ENCODE measurements around the gene SMAD6. TPM values are rescaled to one million over a fixed set of nuclear protein-coding genes. Genes with fewer than 3 reads are reported as not detected.
A peak's percentile ranks its signal among the peaks of the same experiment; 100 is the strongest.

Gene SMAD6
- polyA plus RNA-seq, 4 donors = 13.8 to 50.2 (median 26.8) TPM

DNA sequence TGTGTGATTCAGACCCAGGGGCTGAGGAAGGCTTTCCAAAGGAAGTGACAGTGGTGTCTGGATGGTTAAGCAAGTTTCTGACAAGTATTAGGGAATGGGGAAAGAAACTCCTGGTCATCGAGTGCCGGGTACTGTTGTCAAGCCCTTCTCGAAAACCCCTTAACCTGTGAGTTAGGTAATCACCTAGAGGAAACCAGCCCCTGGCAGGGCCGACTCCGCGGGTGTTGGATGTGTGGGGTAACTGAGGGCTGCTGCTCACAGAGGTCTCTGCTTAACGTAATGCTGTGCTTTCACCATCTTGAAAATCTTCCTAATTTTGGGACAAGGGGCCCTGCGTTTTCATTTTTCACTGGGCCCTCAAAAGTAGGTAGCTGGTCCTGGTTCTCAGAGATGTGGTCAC lies 67.0 kb downstream of the SMAD6 start:
- no peak for DNase-seq (ENCODE audit: low read depth in 4 of 4, low spot score in 3 of 4)

DNA sequence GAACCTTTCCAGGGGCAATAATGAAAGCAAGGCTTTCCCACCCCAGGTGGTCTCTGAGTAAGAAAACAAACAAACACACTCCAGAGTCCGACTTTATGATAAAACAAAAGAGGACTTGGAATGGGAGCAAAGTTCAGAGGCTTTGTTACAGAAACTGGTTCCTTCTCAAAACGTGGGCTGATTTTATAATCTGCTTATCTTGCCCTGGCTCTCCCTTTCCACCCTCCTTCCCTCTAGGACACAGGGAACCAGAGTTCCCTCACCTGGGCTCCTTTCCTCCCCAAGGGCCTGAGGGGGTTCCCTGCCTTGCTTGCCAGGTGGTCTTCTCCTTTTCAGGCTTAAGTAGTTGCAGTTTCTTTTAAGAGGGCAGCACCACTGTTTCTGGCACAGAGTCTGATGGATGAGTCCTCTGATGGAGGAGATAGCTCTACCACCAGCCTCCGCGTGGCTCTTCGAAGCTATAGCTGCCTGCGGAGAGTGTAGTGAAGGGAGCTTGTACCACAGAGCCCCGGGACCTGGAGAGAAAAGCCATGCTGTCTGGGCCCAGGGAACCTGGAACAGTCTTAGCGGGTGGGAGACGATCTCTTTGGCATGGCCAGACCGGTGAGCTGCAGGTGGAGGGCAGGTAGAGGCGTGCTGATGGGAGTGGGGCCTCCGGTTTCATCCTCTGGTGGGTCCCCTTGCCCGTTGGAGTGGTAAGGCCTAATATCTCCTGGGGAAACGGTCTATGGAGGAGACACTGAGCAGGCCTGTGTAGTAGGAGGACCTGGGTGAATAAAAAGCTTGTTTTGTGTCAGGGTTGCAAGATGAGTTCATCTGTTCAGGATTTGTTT lies 68.7 kb downstream of the SMAD6 start:
- no peak for DNase-seq (ENCODE audit: low read depth in 4 of 4, low spot score in 3 of 4)

DNA sequence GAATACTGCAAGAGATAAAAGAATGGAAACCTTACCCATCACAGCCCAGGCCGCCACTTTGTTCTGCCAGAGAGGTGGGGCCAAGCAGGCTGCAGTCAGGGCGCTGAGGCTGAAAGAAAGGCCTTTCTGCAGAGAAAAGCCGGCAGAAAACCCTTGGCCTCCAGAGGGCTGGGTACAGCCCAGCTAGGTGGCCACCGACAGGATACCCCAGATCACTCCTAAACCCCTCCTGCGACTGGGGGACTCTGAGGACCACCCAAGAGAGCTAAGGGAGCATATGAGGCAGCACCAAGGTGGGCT lies 69.3 kb downstream of the SMAD6 start:
- DNase-seq (ENCODE audit: low read depth in 4 of 4, low spot score in 3 of 4) = no peak

DNA sequence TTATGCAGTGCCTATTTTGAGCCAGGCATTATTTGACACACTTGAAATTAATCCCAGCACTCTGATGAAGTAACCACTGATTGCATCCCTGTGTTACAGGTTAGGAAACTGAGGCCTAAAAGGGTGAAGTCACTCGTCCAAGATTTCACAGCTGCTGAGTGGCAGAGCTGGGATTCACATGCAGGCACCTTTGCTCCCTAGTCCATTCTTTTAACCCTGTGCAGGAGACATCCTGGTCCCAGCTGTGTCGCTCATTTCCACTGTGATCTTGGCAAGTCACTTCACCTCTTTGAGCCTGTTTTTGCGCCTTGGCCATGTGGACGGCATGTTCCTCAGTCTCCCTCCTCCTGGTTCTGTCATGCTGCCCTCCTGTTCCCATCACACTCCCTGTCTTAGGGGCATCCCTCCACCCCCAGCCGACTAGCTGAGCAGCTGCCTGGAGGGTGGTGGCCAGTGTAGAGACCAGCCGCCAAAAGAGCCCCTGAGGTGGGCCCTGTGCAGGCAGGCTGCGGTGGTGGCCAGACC lies 70.6 kb downstream of the SMAD6 start:
- no peak for DNase-seq (ENCODE audit: low read depth in 4 of 4, low spot score in 3 of 4)

DNA sequence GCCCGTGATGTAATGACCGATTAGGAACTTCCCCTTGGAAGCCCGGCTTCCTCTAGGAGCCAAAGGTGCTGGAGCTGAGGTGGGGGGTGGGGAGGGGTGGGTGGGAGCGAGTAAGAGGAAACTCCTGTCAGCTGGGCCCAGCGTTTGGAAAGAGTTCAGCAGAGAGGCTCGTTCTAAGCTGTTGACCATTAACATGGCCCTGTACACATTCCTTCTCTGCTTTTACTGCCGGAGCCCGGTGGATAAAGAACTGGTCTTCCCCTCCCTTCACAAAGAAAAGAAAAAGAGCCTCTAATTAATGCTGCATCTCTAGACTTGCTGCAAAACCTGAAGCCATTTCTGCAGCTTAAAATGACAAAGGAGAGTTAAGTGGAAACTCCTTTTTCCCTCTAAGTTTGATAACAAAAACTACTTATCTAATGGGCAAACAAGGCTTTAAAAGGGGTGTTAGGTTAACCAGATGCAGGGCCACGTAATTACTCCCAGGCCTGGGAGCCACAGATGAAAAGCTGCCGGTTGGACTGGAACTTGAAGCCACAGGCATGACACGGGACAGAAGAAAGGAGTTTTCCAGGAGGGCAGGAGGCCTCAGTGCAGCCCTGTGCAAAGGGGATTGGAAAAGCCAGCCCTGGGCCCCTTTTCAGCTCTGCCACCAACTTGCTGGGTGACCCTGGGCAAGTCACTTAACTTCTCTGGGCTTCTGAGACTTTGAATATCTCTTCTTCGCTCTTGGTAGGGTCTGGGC lies 71.3 kb downstream of the SMAD6 start:
- peak in 3 of 4 donors; percentile 71 to 78 (median 77) for DNase-seq (ENCODE audit: low read depth in 4 of 4, low spot score in 3 of 4)

DNA sequence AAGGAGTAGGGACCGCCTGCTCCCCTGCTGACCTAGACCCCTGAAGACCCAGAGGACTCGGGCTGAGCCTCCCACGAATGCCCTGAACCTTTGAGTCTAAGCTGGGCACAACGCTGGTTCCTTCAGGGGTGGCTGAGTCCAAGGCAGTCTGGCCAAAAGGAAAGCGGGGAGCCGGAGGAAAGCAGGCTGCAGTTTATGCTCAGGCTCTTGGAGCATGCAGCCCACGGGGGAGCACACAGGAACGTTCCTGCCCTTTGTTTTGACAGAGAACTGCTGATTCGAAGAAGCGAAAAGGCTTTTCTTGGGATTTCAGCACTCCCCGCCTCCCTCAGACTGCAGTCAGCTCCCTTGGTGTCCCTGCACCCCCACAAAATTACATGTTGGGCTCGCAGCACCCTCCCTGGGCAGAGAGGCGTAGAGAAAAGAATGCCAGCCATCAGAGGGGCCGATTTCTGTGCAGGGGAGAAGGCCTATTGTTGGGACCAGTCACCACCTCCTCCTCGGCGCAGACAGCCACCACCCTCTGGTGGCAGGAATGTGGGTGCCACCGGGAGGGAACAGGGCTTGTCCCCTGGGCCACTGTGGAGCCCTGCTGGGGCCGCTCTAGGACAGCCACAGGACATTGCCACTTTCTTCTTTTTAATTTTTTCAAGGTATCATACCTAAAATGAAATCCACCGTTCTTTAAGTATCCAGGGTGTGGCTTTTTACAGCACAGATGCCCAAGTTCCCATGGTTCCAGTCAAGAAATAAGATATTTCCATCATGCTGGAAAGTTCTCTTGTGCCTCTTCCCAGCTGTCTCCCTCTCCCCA lies 72.2 kb downstream of the SMAD6 start:
- DNase-seq (ENCODE audit: low read depth in 4 of 4, low spot score in 3 of 4) = peak; percentile 78 to 85 (median 80)

DNA sequence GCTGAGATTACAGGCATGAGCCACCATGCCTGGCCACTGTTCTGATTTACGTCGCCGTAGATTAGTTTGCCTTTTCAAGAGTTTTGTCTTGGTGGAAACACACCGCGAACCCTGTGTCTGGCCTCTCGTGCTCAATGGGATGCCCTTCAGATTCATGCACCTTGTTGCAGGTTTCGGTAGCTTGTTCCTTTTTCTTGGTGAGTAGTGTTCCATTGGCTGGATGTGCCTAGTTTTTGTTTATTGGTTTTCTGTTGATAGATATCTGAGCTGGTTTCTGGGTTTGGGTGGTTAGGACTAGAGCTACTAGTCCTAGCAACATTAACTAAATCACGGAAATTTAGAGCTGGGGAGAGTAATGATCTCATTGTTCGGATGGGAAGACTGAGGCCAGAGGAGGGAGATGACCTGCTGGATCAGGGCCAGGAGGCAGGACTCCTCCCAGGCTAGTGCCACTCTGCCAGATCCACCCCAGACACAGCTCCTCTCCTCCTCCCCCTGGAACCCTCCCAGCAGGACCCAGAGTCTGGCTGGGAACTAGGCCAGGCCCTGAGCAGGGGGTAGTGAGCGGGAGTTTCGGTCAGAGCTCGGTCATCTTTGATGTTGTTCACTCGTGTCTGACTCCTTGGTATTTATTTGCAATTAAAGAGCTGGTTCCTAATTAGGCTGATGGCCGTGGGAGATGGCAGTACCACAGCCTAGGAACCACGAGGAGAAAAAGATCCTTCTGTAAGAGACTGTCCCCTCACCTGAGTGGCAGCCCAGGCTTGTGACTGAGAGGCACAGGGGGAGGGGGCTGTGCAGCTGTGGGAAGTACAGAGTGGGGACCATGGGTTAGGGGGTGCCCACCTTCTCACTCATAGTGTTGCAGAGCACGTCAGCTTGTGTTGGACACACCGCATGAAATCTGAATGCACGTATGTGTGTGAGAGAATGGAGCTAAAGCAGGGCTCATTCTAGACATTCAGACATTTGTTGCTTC lies 73.4 kb downstream of the SMAD6 start:
- no peak for DNase-seq (ENCODE audit: low read depth in 4 of 4, low spot score in 3 of 4)

DNA sequence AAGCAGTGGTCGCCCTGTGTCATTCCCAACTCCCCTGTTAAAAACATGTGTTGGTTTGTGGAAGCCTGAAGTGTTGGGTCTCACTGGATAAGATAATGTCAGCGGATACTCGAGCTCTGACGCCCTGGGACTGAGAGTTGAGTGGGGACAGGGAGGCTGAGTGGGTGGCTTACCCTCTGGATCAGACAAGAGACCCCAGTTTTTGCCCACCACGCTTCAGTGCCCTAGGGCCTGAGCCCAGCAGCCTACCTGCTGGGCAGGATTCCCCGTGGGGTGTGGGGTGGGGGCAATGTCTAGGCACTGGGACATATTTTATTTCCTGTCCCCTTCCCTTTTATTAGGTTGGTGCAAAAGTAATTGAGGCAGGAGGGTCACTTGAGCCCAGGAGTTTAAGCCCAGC lies 75.0 kb downstream of the SMAD6 start:
- no peak for DNase-seq (ENCODE audit: low read depth in 4 of 4, low spot score in 3 of 4)

DNA sequence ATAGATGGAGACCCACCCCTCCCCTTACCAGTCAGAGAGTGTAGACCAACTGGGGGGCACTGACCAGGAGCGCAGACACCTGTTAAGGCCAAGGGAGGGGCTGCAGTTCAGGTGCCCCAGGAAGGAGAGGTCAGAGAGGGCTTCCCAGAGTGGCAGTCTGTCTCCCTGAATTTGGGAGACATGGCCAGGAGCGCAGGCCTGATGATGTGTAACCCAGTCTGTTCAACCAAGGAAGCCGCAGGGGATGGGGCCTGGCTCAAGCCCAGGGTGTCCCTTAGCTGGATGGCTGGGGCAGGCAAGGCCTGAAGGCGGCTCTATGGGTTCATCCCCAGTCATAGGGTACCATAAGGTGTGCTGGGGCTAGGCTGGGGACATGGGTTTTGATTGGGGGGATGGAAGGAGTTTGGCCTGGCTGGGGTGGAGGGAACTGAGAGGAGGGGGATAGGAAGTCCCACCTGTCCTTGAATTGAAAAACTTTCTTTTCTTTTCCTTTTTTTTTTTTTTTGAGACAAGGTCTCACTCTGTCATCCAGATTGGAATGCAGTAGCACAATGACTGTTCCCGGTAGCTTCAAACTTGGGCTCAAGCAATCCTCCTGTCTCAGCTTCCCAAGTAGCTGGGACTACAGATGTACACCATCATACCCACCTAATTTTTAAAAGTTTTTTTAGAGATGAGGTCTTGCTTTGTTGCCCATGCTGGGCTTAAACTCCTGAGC lies 75.7 kb downstream of the SMAD6 start:
- no peak for DNase-seq (ENCODE audit: low read depth in 4 of 4, low spot score in 3 of 4)

DNA sequence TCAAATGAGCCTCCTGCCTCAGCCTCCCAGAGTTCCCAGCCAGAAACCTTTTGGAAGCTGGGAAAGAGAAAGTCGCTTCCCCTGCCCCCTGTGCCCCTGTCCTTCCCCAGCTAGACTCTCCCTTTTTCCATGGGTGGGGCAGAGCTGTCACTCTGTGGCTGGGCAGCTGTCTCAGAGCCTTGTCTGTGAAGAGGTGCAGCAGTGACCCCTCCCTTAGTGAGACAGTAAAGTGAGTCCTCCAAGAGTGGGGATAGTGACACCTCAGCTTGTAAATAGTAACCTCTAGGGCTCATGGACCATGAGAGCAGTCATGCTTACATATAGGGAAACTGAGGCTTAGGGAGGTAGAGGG lies 76.3 kb downstream of the SMAD6 start:
- DNase-seq (ENCODE audit: low read depth in 4 of 4, low spot score in 3 of 4) = no peak

DNA sequence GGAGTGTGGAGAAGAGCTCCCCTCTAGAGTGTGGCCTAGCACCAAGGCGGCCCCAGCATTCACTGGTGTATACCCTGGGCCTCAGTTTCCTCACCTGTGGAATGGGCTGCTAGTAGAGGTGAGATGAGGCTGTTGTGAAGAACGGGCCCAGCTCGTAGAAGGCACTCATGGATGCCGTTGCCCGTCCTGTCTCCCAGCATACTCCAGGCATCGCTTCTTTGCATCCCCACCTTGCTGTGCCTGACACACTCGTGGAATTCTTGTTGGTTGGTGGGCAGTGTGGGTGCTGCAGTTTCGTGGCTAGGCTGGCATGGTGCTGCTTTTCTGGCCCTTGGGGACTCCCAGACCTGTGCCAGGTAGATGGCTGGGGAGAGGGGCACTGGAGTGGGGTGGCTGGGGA lies 76.7 kb downstream of the SMAD6 start:
- DNase-seq (ENCODE audit: low read depth in 4 of 4, low spot score in 3 of 4) = no peak

DNA sequence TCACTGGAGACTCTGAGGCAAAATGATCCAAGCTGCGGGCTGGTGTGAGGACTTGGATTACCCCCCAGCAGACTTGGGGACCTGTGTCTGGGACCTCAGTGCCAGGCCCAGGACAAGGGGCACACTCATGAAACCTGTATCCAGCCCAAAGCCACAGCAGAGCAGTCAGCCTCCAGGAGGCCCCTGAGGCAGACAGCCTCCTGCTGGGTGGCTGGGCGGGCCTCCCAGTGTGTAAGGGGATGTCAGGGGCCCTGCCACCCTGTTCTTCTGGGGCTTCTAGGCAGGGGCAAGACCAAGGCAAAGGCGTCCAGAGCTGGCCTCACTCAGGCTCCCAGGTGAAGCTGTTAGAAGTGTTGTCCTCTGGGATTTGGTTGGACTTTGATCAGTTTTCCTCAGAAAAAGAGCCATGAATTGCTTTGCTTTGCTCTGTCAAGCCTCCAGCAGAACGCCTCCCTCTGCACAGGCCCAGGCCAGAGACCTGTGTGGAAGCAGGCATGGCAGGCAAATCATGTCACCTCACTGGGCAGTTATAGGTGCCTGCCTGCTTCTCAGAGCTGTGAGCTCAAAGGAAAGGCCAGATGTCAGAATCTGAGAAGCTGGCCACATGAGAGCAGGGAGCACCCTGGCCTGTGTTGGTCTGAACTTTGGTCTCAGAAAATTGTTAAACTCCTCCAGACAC lies 77.4 kb downstream of the SMAD6 start:
- DNase-seq (ENCODE audit: low read depth in 4 of 4, low spot score in 3 of 4) = no peak

DNA sequence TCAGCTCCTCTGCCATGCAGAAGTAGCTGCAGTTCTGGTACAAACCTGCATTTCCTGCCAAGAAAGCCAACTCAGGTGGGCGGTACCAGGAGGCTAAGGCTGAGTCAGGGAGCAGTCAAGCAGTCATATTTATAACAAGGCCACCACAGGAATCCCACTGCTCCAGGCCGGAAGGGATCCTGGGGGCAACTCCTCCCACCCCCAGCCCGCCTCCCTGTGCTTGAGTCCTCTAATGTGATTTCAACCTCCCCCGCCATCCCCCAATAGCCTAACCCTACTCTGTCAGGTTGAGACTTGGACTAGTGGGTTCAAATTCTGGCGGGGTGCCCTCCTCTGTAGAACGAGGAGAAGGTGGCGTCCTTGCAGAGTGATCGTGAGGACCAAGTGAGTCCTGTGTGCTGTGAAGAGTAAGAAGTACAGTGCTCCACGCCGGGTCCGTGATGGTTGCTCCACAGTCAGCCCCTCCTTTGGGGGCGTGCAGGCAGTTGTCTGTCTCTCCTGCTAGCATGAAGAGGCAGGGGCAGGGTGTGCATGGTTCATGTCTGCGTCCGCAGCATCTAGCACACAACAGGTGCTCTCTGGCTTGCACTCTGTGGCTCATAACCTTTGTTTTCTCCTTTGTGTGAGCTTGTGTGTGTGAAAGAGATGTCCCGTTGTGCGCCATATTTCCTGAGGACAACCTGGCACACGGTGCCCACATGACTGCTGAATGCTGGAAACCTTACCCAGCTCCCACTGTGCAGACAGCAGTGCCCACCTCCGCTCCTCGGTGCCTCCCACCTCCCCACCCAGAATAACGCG lies 78.3 kb downstream of the SMAD6 start:
- DNase-seq (ENCODE audit: low read depth in 4 of 4, low spot score in 3 of 4) = no peak

DNA sequence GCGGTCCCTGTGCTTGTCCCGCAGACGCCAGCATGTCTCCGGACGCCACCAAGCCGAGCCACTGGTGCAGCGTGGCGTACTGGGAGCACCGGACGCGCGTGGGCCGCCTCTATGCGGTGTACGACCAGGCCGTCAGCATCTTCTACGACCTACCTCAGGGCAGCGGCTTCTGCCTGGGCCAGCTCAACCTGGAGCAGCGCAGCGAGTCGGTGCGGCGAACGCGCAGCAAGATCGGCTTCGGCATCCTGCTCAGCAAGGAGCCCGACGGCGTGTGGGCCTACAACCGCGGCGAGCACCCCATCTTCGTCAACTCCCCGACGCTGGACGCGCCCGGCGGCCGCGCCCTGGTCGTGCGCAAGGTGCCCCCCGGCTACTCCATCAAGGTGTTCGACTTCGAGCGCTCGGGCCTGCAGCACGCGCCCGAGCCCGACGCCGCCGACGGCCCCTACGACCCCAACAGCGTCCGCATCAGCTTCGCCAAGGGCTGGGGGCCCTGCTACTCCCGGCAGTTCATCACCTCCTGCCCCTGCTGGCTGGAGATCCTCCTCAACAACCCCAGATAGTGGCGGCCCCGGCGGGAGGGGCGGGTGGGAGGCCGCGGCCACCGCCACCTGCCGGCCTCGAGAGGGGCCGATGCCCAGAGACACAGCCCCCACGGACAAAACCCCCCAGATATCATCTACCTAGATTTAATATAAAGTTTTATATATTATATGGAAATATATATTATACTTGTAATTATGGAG lies 79.1 kb downstream of the SMAD6 start:
- no peak for DNase-seq (ENCODE audit: low read depth in 4 of 4, low spot score in 3 of 4)

DNA sequence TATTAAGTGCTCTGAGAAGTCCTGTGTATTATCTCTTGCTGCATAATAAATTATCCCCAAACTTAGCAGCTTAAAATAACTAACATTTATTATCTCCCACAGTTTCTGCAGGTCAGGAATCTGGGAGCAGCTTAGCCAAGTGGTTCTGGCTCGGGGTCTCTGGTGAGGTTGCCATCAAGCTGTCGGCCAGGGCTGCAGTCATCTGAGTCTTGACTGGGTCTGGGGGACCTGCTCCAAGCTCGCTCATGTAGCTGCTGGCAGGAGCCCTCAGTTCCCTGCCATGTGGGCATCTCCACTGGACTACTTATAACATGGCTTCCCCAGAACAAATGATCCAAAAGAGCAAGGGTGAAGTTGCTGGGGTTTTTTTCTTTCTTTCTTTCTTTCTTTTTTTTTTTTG lies 80.7 kb downstream of the SMAD6 start:
- DNase-seq (ENCODE audit: low read depth in 4 of 4, low spot score in 3 of 4) = no peak

DNA sequence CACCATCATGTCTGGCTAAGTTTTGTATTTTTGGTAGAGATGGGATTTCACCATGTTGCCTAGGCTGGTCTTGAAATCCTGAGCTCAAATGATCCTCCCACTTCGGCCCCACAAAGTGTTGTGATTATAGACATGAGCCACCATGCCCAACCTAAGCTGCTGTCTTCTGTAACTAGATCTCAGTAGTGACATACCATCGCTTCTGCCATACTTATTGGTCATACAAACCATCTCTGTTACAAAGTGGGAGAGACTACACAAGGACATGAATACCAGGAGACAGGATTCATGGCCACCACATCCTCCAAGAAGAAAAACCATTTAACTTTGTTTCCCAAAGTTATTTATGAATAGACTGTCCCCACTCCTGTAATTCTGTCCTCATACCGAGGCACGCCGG lies 81.3 kb downstream of the SMAD6 start:
- no peak for DNase-seq (ENCODE audit: low read depth in 4 of 4, low spot score in 3 of 4)

DNA sequence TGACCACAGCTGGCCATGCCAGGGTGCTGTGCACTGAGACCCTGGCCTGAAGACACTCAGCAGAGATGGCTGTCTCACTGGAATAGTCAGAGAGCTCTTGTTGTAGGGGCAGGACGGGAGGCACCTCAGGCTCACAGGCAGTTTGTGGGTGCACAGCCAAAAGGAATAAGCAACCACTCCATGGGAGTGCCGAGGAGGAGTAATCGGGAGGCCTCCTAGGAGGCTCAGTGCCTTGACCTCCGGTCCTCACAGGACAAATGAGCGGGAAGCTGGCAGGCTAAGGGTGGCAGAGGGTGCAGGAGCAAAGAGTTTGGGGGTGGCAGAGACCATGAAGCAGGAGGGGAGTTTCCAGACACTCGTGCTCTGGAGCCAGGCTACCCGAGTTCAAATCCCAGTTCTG lies 81.7 kb downstream of the SMAD6 start:
- DNase-seq (ENCODE audit: low read depth in 4 of 4, low spot score in 3 of 4) = no peak

Measured in left renal pelvis (tissue), 4 donors.